HepG2 (cell line): ENCODE results near the gene YWHAE. TPM values are rescaled to one million over a fixed set of nuclear protein-coding genes. Genes with fewer than 3 reads are reported as not detected.
A peak's percentile ranks its signal among the peaks of the same experiment; 100 is the strongest.
"Not testable (repeated sequence)": the region's sequence is repeated elsewhere in the genome, so short reads cannot be mapped to it uniquely, and the experiment has no call there.

Experiments
- ATAC-seq: fragments of 200-7000 bp; cut with Tn5 transposase; 3 replicates; pipeline ENCODE4 v1.9.1; 2020; ENCODE audit warnings: mild to moderate bottlenecking, moderate library complexity
- BruUV-seq: library from RNA; stranded (reverse); fragments of 400-500 nt; replicated peaks from 2 replicates; lab custom pipeline; 2021; lab: Mats Ljungman, UMichigan
- CTCF ChIA-PET: fragments of 300-600 bp; formaldehyde crosslinking; extraction: SDS; loops from one replicate; lab custom pipeline; 2021; ENCODE audit warnings: low total read pairs, inconsistent platforms, low intra/inter-chr PET ratio; lab: Yijun Ruan, JAX
- POLR2A ChIA-PET: fragments of 350-600 bp; sonication (Branson Sonifier 250); formaldehyde crosslinking; loops from one replicate; lab custom pipeline; 2020; ENCODE audit warnings: antibody characterized with exemption, inconsistent platforms; lab: Yijun Ruan, JAX
- DNase-seq: peaks from one replicate; pipeline ENCODE4 v3.0.0-alpha.2; 2015; ENCODE audit warnings: low spot score
- FAIRE-seq: peaks from 3 replicates; lab custom pipeline; 2011; peaks lifted over from hg19 to GRCh38; lab: Jason Lieb, UNC
- H2AFZ ChIP-seq: one replicate; pipeline ENCODE4 v1.6.1; 2011; ENCODE audit warnings: low read length, inconsistent platforms
- H3K27ac ChIP-seq: fragments of 300-600 bp; 3 replicates; pipeline ENCODE4 v1.8.0; 2011; ENCODE audit warnings: mixed run types, mild to moderate bottlenecking, mixed read lengths, low read length, inconsistent platforms; ENCODE audit not compliant: insufficient read depth; ENCODE audit errors: extremely low read length
- H3K27me3 ChIP-seq, 2 experiments: fragments of 200-600 bp in 1 of 2; 2 replicates in 1 of 2; 3 replicates in 1 of 2; pipeline versions ENCODE4 v1.6.0 to v1.8.0; 2011; ENCODE audit warnings: low read length in 2 of 2, mild to moderate bottlenecking in 2 of 2, moderate library complexity in 2 of 2, inconsistent platforms in 1 of 2; ENCODE audit not compliant: insufficient read depth in 2 of 2, control insufficient read depth in 1 of 2
- H3K36me3 ChIP-seq, 2 experiments: fragments of 200-600 bp in 1 of 2; replicated peaks in 1 of 2; 2 replicates in 1 of 2; 3 replicates in 1 of 2; pipeline versions ENCODE4 v1.5.1 to v1.8.0; 2011; ENCODE audit warnings: low read length in 2 of 2, inconsistent platforms in 1 of 2; ENCODE audit not compliant: insufficient read depth in 2 of 2, control insufficient read depth in 1 of 2
- H3K4me1 ChIP-seq: 2 replicates; pipeline ENCODE4 v1.5.1; 2012; ENCODE audit warnings: low read length, inconsistent platforms; ENCODE audit not compliant: insufficient read depth
- H3K4me2 ChIP-seq: 2 replicates; pipeline ENCODE4 v1.6.0; 2011; ENCODE audit warnings: low read depth, low read length, inconsistent platforms
- H3K4me3 ChIP-seq, 3 experiments: fragments of 200-600 bp in 1 of 3; sonication (generic), shearing (Covaris generic) in 1 of 3; replicated peaks in 1 of 3; 2 replicates each; pipeline ENCODE4 v1.5.1; 2011 to 2016; ENCODE audit warnings: low read length in 3 of 3, inconsistent platforms in 2 of 3, low read depth in 2 of 3, mild to moderate bottlenecking in 2 of 3, control low read depth in 1 of 3, mixed read lengths in 1 of 3; ENCODE audit not compliant: insufficient read depth in 1 of 3
- H3K79me2 ChIP-seq: one replicate; pipeline ENCODE4 v1.6.1; 2011; ENCODE audit warnings: low read length, inconsistent platforms; ENCODE audit not compliant: insufficient read depth
- H3K9ac ChIP-seq: 2 replicates; pipeline ENCODE4 v1.6.0; 2011; ENCODE audit warnings: mild to moderate bottlenecking, low read depth, low read length, inconsistent platforms; ENCODE audit not compliant: insufficient read depth
- H3K9me3 ChIP-seq: 2 replicates; pipeline ENCODE4 v1.5.1; 2012; ENCODE audit warnings: mild to moderate bottlenecking, low read length
- H4K20me1 ChIP-seq: 2 replicates; pipeline ENCODE4 v1.6.0; 2011; ENCODE audit warnings: inconsistent platforms, mild to moderate bottlenecking, low read length, moderate library complexity; ENCODE audit not compliant: insufficient read depth
- CCDC6 ChIP-seq: sonication (generic); formaldehyde crosslinking; IDR thresholded peaks from 2 replicates; pipeline ENCODE4 v1.8.1; 2022; ENCODE audit warnings: mild to moderate bottlenecking, missing genetic modification reagents, moderate library complexity
- CEBPB ChIP-seq: IDR thresholded peaks from 2 replicates; pipeline ENCODE4 v1.6.1; 2011; ENCODE audit warnings: low read depth, low read length, improper control_type of control experiment, borderline replicate concordance
- IRF9 ChIP-seq: sonication (generic); formaldehyde crosslinking; IDR thresholded peaks from 2 replicates; pipeline ENCODE4 v1.8.0; 2022; ENCODE audit warnings: missing genetic modification reagents, mild to moderate bottlenecking, borderline replicate concordance
- KDM4B ChIP-seq: sonication (generic); formaldehyde crosslinking; IDR thresholded peaks from 2 replicates; pipeline ENCODE4 v1.4.0; 2020; ENCODE audit warnings: missing genetic modification reagents
- NCOA1 ChIP-seq: sonication (generic); formaldehyde crosslinking; IDR thresholded peaks from 2 replicates; pipeline ENCODE4 v1.9.0; 2021; ENCODE audit warnings: missing genetic modification reagents
- PAXIP1 ChIP-seq: sonication (generic); formaldehyde crosslinking; conservative IDR thresholded peaks from 2 replicates; pipeline ENCODE4 v1.4.0; 2020; ENCODE audit warnings: mild to moderate bottlenecking, missing genetic modification reagents, moderate library complexity
- RFXAP ChIP-seq: sonication (generic); formaldehyde crosslinking; IDR thresholded peaks from 2 replicates; pipeline ENCODE4 v1.4.0; 2020; ENCODE audit warnings: missing genetic modification reagents, borderline replicate concordance
- TGIF2 ChIP-seq: IDR thresholded peaks from 2 replicates; pipeline ENCODE4 v1.6.1; 2016; ENCODE audit warnings: control low read depth, missing compliant biosample characterization
- THAP11 ChIP-seq: IDR thresholded peaks from 2 replicates; pipeline ENCODE4 v1.6.1; 2016; ENCODE audit warnings: missing biosample characterization, missing genetic modification reagents
- ZBTB21 ChIP-seq: sonication (generic); formaldehyde crosslinking; IDR thresholded peaks from 2 replicates; pipeline ENCODE4 v1.4.0; 2020; ENCODE audit warnings: missing genetic modification reagents
- ZNF572 ChIP-seq: sonication (generic); formaldehyde crosslinking; IDR thresholded peaks from 2 replicates; pipeline ENCODE4 v1.5.1; 2020; ENCODE audit warnings: mild to moderate bottlenecking, missing genetic modification reagents
- ZNF607 ChIP-seq: sonication (generic); formaldehyde crosslinking; IDR thresholded peaks from 2 replicates; pipeline ENCODE4 v1.5.1; 2020; ENCODE audit warnings: missing genetic modification reagents, mild to moderate bottlenecking, borderline replicate concordance
- WGBS: methylation state at CpG from one replicate; pipeline ENCODE4 v1.1.6; 2017; ENCODE audit warnings: low lambda C conversion rate; 5-methylcytosine and 5-hydroxymethylcytosine counted together
- in situ Hi-C: cut with HindIII; loops from 2 replicates; pipeline ENCODE4 v1.10.0; 2017; ENCODE audit warnings: low pct_unique_long_range_greater_than_20kb; ENCODE audit not compliant: extremely low pct_ligation_motif_present
- intact Hi-C: fragments of 100-400 bp; cut with micrococcal nuclease; formaldehyde crosslinking; loops from one replicate; pipeline ENCODE4 v1.10.0; 2022; ENCODE audit not compliant: unreplicated experiment
- polyA plus RNA-seq, 8 experiments: library from polyadenylated mRNA; depleted of rRNA in 3 of 8; stranded (reverse) in 7 of 8; unstranded in 1 of 8; fragments of >200 nt; fragmentation: Illumina TruSeq in 4 of 8; extraction: Trizol in 4 of 8; gene quantifications; 2 replicates each; pipeline versions ENCODE4 v1.2.1 to v1.2.3, GENCODE V29; 2011 to 2016; ENCODE audit warnings: low read depth in 4 of 8, missing spikeins in 1 of 8, mixed read lengths in 1 of 8; ENCODE audit not compliant: insufficient read depth in 1 of 8
- total RNA-seq, 5 experiments: library from RNA; depleted of rRNA; stranded (reverse); fragments of >200 nt; fragmentation: Illumina TruSeq; extraction: Trizol; gene quantifications; 2 replicates each; pipeline ENCODE4 v1.2.3, GENCODE V29; 2016; ENCODE audit warnings: low read depth in 1 of 5

YWHAE gene
- total and polyA plus RNA-seq, 2 of the 13 experiments (the other 11 are each of a cell fraction or from before 2014, with no cell fraction given) = 256 to 335 TPM

- TF ChIP-seq IRF9 (CRISPR knock-in tag) (no peak), NCOA1 (CRISPR knock-in tag) (no peak), ZBTB21 (no peak), CCDC6 (CRISPR knock-in tag) (no peak)
These were observed 39.0 kb downstream of the YWHAE start (continued) for GRCh38 chr17:1360975-1361374.

GRCh38 chr17:1360315-1360714, 39.7 kb downstream of the YWHAE start:
- 97% methylated on average over 5 of the region's 5 CpGs for WGBS
- FAIRE-seq, CTCF ChIA-PET, DNase-seq, in situ Hi-C loops, H3K4me3 ChIP-seq, H3K27me3 ChIP-seq, H3K4me1 ChIP-seq, BruUV-seq, H3K9me3 ChIP-seq, H3K4me2 ChIP-seq, H3K9ac ChIP-seq, H2AFZ ChIP-seq, H3K27ac ChIP-seq, POLR2A ChIA-PET, ATAC-seq: not testable (repeated sequence)
- intact Hi-C loops = loop anchor here (10.0 kb wide), 1 partner anchor 54 kb away; no protein-coding TSS in a partner anchor
- peaks cover 61% of the 10 kb centered on the region for H3K79me2 ChIP-seq
- peaks cover 15 to 64% of the 10 kb centered on the region in 2 experiments for H3K36me3 ChIP-seq
- peaks cover 45% of the 10 kb centered on the region for H4K20me1 ChIP-seq

- Histone ChIP-seq H4K20me1 (peaks cover 10% of the 10 kb centered on the region; the same call in 1 of the 2 replicates), H2AFZ (no peak overlapping the region), H3K4me3 (no peak overlapping the region), H3K9me3 (no peaks in the 10 kb centered on the region), H3K36me3 (peaks cover 11 to 66% of the 10 kb centered on the region in 2 experiments; a peak in 4 of 5 replicates), H3K9ac (no peak overlapping the region), H3K4me1 (peaks cover 3% of the 10 kb centered on the region), H3K27me3 (no peaks in the 10 kb centered on the region), H3K79me2 (peaks cover 42% of the 10 kb centered on the region), H3K27ac (no peak overlapping the region), H3K4me2 (no peak overlapping the region)
- intact Hi-C loops = no loop called here
- in situ Hi-C loops = no loop called here
- POLR2A ChIA-PET = no interaction called here
- CTCF ChIA-PET = no interaction called here
- TF ChIP-seq CEBPB (peak; percentile 21; the same call in 1 of the 2 replicates), RFXAP (CRISPR knock-in tag) (no peak), ZNF572 (CRISPR knock-in tag) (no peak), THAP11 (CRISPR knock-in tag) (no peak), ZNF607 (CRISPR knock-in tag) (no peak), PAXIP1 (CRISPR knock-in tag) (no peak), KDM4B (CRISPR knock-in tag) (no peak), TGIF2 (CRISPR knock-in tag) (no peak)
- BruUV-seq = TSS peak; percentile 31
- WGBS = 96% methylated on average over 7 of the region's 7 CpGs
- DNase-seq = no peak
- no peak for FAIRE-seq
- no peak for ATAC-seq
These were observed 46.0 kb downstream of the YWHAE start for GRCh38 chr17:1354030-1354429.
